ENCODE data around the gene ARPC2. TPM values are rescaled to one million over a fixed set of nuclear protein-coding genes. Genes with fewer than 3 reads are reported as not detected.

Gene ARPC2
- total and polyA plus RNA-seq, 2 donors = 206 to 256 TPM

- DNase-seq (ENCODE audit: extremely low spot score) = peak; percentile 91
- H3K27ac ChIP-seq (ENCODE audit: low read depth) = peak overlapping the region; percentile 94
- no peaks in the 10 kb centered on the region for H3K36me3 ChIP-seq (ENCODE audit: insufficient read depth)
- peak overlapping the region; percentile 36 for H3K4me3 ChIP-seq (ENCODE audit: low read depth, low read length)
- peaks cover 11% of the 10 kb centered on the region for H3K4me1 ChIP-seq (ENCODE audit: insufficient read depth)
- 2% methylated on average over 11 of the region's 11 CpGs for WGBS
These were observed 69.8 kb downstream of the ARPC2 start for GRCh38 chr2:218286570-218287459.

GRCh38 chr2:218289639-218290315, 72.8 kb downstream of the ARPC2 start:
- H3K4me1 ChIP-seq (ENCODE audit: insufficient read depth) = peaks cover 4% of the 10 kb centered on the region
- H3K27ac ChIP-seq (ENCODE audit: low read depth) = peak overlapping the region; percentile 99
- WGBS = 29% methylated on average over 6 of the region's 6 CpGs
- no peak for DNase-seq (ENCODE audit: extremely low spot score)
- H3K4me3 ChIP-seq (ENCODE audit: low read depth, low read length) = no peak overlapping the region
- no peaks in the 10 kb centered on the region for H3K36me3 ChIP-seq (ENCODE audit: insufficient read depth)

- no peaks in the 10 kb centered on the region for H3K36me3 ChIP-seq (ENCODE audit: insufficient read depth)
- peak overlapping the region; percentile 75 for H3K4me3 ChIP-seq (ENCODE audit: low read depth, low read length)
- WGBS = 36% methylated on average over 12 of the region's 12 CpGs
- peaks cover 2% of the 10 kb centered on the region for H3K4me1 ChIP-seq (ENCODE audit: insufficient read depth)
- H3K27ac ChIP-seq (ENCODE audit: low read depth) = peak overlapping the region; percentile 99
- no peak for DNase-seq (ENCODE audit: extremely low spot score)
These were observed 73.6 kb downstream of the ARPC2 start for GRCh38 chr2:218290316-218291261.

- H3K4me1 ChIP-seq (ENCODE audit: insufficient read depth) = peaks cover 2% of the 10 kb centered on the region
These were observed 74.5 kb downstream of the ARPC2 start for GRCh38 chr2:218291318-218292047.

GRCh38 chr2:218292048-218293014, 75.3 kb downstream of the ARPC2 start, which contains the start of gene TMBIM1:
TMBIM1 (minus strand) TSS chr2:218292503; CDS start chr2:218282141, 10,362 bp downstream.
- peaks cover 2% of the 10 kb centered on the region for H3K4me1 ChIP-seq (ENCODE audit: insufficient read depth)
- no peaks in the 10 kb centered on the region for H3K36me3 ChIP-seq (ENCODE audit: insufficient read depth)
- peak within 1 kb of the TSS; percentile 99 for H3K27ac ChIP-seq (ENCODE audit: low read depth)
- DNase-seq (ENCODE audit: extremely low spot score) = no peak
- peak within 1 kb of the TSS; percentile 75 for H3K4me3 ChIP-seq (ENCODE audit: low read depth, low read length)
- 4% methylated on average over 63 of the region's 63 CpGs for WGBS

More at GRCh38 chr2:218291318-218292047, 74.5 kb downstream of the ARPC2 start:
- 28% methylated on average over 12 of the region's 12 CpGs for WGBS
- Histone ChIP-seq H3K27ac (ENCODE audit: low read depth) (peak overlapping the region; percentile 99), H3K4me3 (ENCODE audit: low read depth, low read length) (peak overlapping the region; percentile 75), H3K36me3 (ENCODE audit: insufficient read depth) (no peaks in the 10 kb centered on the region)
- DNase-seq (ENCODE audit: extremely low spot score) = no peak

GRCh38 chr2:218293715-218294429, 76.9 kb downstream of the ARPC2 start:
- 63% methylated on average over 5 of the region's 5 CpGs for WGBS
- H3K27ac ChIP-seq (ENCODE audit: low read depth) = no peak overlapping the region
- no peak for DNase-seq (ENCODE audit: extremely low spot score)
- H3K4me3 ChIP-seq (ENCODE audit: low read depth, low read length) = no peak overlapping the region
- peaks cover 2% of the 10 kb centered on the region for H3K4me1 ChIP-seq (ENCODE audit: insufficient read depth)
- H3K36me3 ChIP-seq (ENCODE audit: insufficient read depth) = no peaks in the 10 kb centered on the region

GRCh38 chr2:218294430-218295022, 77.5 kb downstream of the ARPC2 start:
- Histone ChIP-seq H3K27ac (ENCODE audit: low read depth) (peak overlapping the region; percentile 53), H3K4me3 (ENCODE audit: low read depth, low read length) (no peak overlapping the region), H3K36me3 (ENCODE audit: insufficient read depth) (no peaks in the 10 kb centered on the region), H3K4me1 (ENCODE audit: insufficient read depth) (peaks cover 2% of the 10 kb centered on the region)
- WGBS = 86% methylated on average over 5 of the region's 5 CpGs
- DNase-seq (ENCODE audit: extremely low spot score) = no peak

GRCh38 chr2:218295029-218295428, 78.0 kb downstream of the ARPC2 start:
- WGBS = 74% methylated on average over 7 of the region's 7 CpGs
- Histone ChIP-seq H3K4me1 (ENCODE audit: insufficient read depth) (peaks cover 2% of the 10 kb centered on the region), H3K36me3 (ENCODE audit: insufficient read depth) (no peaks in the 10 kb centered on the region), H3K4me3 (ENCODE audit: low read depth, low read length) (no peak overlapping the region), H3K27ac (ENCODE audit: low read depth) (peak overlapping the region; percentile 78)
- DNase-seq (ENCODE audit: extremely low spot score) = no peak

- Histone ChIP-seq H3K36me3 (ENCODE audit: insufficient read depth) (no peaks in the 10 kb centered on the region), H3K27ac (ENCODE audit: low read depth) (no peak overlapping the region), H3K4me1 (ENCODE audit: insufficient read depth) (no peaks in the 10 kb centered on the region), H3K4me3 (ENCODE audit: low read depth, low read length) (no peak overlapping the region)
- WGBS = 81% methylated on average over 1 of the region's 1 CpG
- DNase-seq (ENCODE audit: extremely low spot score) = no peak
These were observed 79.2 kb downstream of the ARPC2 start for GRCh38 chr2:218296200-218296599.

GRCh38 chr2:218296847-218297246, 79.9 kb downstream of the ARPC2 start:
- no peaks in the 10 kb centered on the region for H3K4me1 ChIP-seq (ENCODE audit: insufficient read depth)
- H3K27ac ChIP-seq (ENCODE audit: low read depth) = peak overlapping the region; percentile 64
- no peaks in the 10 kb centered on the region for H3K36me3 ChIP-seq (ENCODE audit: insufficient read depth)
- no peak overlapping the region for H3K4me3 ChIP-seq (ENCODE audit: low read depth, low read length)
- WGBS = 88% methylated on average over 7 of the region's 7 CpGs
- DNase-seq (ENCODE audit: extremely low spot score) = no peak

GRCh38 chr2:218298314-218298875, 81.4 kb downstream of the ARPC2 start:
- WGBS = 80% methylated on average over 6 of the region's 6 CpGs
- H3K27ac ChIP-seq (ENCODE audit: low read depth) = peak overlapping the region; percentile 71
- H3K4me3 ChIP-seq (ENCODE audit: low read depth, low read length) = no peak overlapping the region

More at GRCh38 chr2:218298314-218298875, 81.4 kb downstream of the ARPC2 start:
- no peaks in the 10 kb centered on the region for H3K36me3 ChIP-seq (ENCODE audit: insufficient read depth)
- H3K4me1 ChIP-seq (ENCODE audit: insufficient read depth) = no peaks in the 10 kb centered on the region
- DNase-seq (ENCODE audit: extremely low spot score) = no peak
